ENCODE measurements around the gene B3GALT6.

B3GALT6 gene

GRCh38 chr1:1234180-1234808 is 2.3 kb downstream of the B3GALT6 start:
- DNase-seq, result no peak

- no peak for DNase-seq
Observed at GRCh38 chr1:1235016-1235744, 3.1 kb downstream of the B3GALT6 start.

- DNase-seq, result no peak
Observed at GRCh38 chr1:1236176-1236763, 4.2 kb downstream of the B3GALT6 start.

GRCh38 chr1:1236945-1237873 is 5.2 kb downstream of the B3GALT6 start:
- no peak for DNase-seq

- no peak for DNase-seq
Observed at GRCh38 chr1:1237874-1238701, 6.1 kb downstream of the B3GALT6 start.

GRCh38 chr1:1238702-1239178 is 6.7 kb downstream of the B3GALT6 start:
- DNase-seq, result no peak

GRCh38 chr1:1239227-1239613 is 7.2 kb downstream of the B3GALT6 start:
- no peak for DNase-seq

GRCh38 chr1:1239614-1240347 is 7.7 kb downstream of the B3GALT6 start:
- DNase-seq, result no peak

- no peak for DNase-seq
Observed at GRCh38 chr1:1240348-1240732, 8.3 kb downstream of the B3GALT6 start.

- DNase-seq, result peak; percentile 30
Observed at GRCh38 chr1:1240822-1241587, 9.0 kb downstream of the B3GALT6 start.

GRCh38 chr1:1241588-1242219 is 9.7 kb downstream of the B3GALT6 start:
- DNase-seq, result no peak

GRCh38 chr1:1242461-1243265 is 10.6 kb downstream of the B3GALT6 start:
- no peak for DNase-seq

- no peak for DNase-seq
Observed at GRCh38 chr1:1243266-1243660, 11.2 kb downstream of the B3GALT6 start.

- no peak for DNase-seq
Observed at GRCh38 chr1:1243807-1244191, 11.8 kb downstream of the B3GALT6 start.

GRCh38 chr1:1244192-1244811 is 12.3 kb downstream of the B3GALT6 start:
- no peak for DNase-seq

GRCh38 chr1:1245178-1245816 is 13.3 kb downstream of the B3GALT6 start:
- DNase-seq, result peak; percentile 65

- no peak for DNase-seq
Observed at GRCh38 chr1:1245817-1246576, 14.0 kb downstream of the B3GALT6 start.

Measured in OCI-M1 (cell line).